Activated CD4-positive, alpha-beta T cell treated with anti-CD3 and anti-CD28 coated beads, Interleukin-2, Interleukin-4, amounts not matched to agents 100 ng/mL and 50 ng/mL, durations not matched to agents 16 hours and 8 hours (primary cell): ENCODE data around the gene PRSS50.

Experiments used
- DNase-seq: peaks from one replicate; pipeline ENCODE4 v3.0.0-alpha.2; 2020; ENCODE audit warnings: low spot score

Gene PRSS50

DNA sequence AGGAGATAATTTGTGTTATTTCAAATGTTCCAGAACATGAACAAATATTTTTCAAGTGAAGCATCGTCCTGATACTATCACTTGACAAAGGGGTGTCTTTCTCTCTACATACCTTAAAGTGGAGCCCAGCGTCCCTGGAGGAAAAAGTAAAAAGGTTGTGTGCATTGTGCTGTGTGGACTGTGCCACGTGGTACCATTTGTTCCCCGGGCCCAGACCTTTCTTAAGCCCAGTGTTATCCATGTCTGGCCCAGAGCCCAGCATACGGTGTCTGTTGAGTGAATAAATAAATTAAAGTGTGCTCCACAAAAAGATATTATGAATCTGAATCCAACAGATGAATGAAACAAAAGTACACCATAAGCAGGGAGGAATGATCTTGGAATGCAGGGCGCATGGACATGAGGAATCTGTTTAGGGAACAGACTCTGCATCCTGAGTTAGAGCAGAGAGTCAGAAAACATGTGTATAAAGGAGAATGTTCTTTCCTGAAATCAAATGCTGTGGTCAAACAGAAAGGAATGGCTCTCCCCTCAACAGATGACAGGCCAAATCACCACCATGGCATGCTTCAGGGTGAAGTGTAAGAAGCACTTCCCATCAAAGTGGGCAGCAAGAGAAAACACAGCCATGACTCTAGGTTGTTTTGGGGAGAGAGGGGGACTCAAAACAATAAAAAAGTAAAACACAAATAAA lies 8.1 kb upstream of the PRSS50 start:
- no peak for DNase-seq

GRCh38 chr3:46724424-46724823 lies 6.8 kb upstream of the PRSS50 start:
- DNase-seq = peak; percentile 48

- no peak for DNase-seq
Observed at GRCh38 chr3:46722443-46722842, 4.8 kb upstream of the PRSS50 start.

GRCh38 chr3:46721009-46721408 lies 3.3 kb upstream of the PRSS50 start:
- DNase-seq = no peak

- DNase-seq = no peak
Observed at GRCh38 chr3:46719735-46720271, 2.1 kb upstream of the PRSS50 start.

DNA sequence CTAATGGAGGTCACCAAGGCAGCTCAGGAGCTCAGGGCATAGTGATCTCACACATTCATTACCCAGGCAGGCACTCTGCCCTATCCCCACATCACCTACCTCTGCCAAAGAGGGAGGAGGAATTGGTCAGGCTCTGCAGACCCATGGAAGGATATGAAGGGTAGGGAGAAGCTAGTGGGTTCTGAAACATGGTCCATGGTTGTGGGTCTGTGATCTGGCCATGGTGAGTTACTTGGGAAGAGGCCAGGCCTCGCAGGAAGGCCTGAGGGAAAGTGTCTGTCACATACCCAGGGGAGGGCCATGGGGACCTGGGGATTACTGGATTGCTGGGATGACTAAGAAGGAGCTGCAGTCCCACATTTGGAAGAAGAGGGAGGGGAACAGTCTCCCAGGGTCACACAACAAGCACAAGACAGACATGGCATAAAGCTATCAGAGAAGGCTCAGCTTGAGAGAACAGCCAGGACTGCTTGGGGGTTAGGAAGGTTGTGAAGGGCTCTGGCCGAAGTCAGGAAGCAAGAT lies 1.4 kb upstream of the PRSS50 start:
- no peak for DNase-seq

DNA sequence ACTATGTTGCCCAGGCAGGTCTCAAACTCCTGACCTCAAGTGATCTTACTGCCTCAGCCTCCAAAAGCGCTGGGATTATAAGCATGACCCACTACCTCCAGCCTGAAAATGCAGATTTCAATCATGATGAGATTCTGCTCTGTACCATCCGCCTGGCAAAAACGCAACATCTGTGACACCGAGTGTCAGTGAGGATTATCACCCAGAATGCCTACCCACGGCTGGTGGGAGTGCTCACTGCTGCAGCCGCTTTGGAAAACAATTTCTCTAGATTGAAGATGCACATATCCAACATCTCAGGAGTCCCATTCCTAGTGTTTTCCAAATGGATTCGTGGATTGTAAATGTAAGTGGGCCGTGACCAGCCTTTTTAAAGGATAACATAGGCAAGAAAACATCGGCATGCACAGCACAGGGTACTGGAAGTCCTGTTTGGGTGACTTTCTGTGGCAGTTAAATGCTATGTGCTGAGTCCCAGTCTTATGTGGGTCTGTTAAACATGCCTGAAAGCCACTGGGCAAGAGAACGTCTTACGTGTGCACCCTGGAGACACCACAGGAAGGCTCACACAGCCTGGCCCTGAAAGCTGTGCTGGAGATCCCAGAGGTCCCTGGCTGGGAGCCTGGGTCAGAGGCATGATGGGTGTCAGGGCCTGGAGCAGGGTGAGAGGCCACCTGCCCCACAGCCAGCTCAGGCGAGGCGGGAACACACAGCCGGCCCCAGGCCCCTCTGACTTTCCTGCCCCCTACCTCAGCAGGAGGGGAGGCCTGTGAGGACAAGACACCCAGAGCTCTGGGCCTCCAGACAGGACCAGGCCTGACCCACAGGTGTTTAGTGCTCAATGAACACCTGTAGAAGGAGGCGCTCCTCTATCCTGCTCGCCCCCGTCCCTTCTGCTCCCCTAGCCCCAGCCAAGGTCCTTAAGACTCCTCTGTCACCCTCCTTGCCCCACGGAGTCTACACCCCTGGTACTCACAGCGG lies 918 bp downstream of the PRSS50 start:
- no peak for DNase-seq

DNA sequence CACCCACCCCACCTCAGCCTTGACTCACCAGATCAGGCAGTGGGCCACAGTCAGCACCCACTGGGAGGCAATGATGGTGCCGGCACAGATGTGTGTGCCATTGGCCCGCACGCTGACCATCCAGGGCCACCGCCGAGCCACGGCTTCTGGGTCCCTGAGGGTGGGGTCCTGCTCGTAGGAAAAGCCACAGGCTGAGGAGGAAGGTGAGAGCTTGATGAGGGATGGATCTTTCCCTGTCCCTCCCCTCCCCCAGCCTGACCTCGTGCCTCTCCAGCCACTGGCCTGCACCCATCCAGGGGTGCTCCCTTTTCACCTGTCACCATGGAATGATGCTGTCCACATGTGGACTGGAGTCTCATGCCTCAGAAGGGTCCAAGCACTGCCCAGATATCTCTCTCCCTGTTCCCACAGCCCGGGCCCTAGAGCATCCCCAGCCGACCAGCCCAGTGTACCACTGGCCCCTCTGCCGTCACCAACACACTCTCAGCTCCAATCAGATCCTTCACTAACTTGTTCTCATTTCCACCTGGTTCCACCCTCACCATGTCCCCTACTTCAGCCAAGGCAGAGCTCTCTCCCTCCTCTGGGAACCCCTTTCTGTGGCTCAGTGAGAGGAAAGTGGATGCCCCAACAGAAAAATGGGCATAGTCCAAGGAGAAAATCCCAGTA lies 2.0 kb downstream of the PRSS50 start:
- no peak for DNase-seq

DNA sequence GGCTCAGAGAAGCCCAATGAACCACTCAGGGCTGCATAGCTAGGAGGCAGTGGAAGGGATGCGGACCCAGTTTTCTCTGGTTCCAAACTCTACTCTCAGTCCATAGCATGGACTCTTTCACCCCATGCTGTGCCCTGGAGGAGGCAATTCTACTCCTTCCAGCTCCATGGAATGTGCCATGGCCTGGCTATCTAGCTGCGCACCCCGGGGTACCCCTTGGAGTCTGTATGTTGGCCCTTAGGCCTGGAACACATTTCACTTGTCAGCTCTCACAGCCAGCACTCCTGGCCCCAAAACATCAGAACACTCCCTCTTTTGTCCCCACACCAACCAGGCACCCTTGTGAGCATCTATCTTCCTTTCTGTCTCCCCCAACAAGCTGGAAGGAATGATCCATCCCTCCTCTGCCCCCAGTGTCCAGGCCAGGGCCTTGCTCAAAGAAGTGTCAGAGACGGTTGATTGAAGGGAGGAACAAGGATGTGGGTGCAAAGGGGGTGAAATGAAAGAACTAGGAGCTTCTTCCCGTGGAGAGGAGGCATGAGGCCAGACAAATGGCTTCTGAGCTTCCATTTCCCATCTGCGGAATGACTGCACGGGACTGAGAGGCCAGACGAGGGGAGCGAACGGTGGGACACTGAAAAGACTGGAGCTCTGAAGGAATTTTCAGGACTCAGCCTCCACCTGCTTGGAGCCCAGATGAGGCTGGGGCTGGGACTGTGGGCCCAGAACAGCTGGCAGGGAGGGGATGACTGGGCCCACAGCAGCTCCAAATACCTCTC lies 2.8 kb downstream of the PRSS50 start:
- DNase-seq = no peak

DNA sequence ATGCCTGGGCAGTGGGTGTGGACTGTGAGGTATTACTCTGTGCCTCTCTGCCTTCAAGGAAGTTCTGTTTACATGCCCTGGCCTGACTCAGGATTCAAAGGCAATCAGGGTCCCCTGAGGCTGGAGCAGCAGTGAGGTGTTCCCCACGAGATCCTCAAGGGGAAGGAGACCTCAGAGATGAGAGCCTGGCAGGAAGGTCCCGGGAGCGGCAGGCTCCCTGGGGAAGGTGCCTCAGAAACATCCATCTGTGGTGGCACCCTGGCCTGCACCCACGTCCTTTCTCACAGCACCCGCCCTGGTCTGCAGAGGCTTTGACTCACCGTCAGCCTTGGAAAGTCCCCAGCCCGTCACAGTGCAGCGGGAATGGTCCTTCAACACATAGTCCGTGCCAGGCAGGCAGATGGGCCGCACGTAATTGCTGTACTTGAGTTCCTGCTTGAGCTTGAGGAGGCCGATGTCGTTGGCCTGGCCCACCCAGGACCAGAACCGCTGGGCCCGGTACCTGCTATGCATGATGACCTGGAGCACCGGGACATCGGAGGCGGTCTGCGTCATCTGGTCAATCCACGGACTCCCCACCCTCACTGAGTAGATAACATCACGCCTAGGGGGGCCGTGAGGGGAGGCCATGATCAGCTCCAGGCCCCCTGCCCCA lies 3.6 kb downstream of the PRSS50 start:
- DNase-seq = peak; percentile 62

DNA sequence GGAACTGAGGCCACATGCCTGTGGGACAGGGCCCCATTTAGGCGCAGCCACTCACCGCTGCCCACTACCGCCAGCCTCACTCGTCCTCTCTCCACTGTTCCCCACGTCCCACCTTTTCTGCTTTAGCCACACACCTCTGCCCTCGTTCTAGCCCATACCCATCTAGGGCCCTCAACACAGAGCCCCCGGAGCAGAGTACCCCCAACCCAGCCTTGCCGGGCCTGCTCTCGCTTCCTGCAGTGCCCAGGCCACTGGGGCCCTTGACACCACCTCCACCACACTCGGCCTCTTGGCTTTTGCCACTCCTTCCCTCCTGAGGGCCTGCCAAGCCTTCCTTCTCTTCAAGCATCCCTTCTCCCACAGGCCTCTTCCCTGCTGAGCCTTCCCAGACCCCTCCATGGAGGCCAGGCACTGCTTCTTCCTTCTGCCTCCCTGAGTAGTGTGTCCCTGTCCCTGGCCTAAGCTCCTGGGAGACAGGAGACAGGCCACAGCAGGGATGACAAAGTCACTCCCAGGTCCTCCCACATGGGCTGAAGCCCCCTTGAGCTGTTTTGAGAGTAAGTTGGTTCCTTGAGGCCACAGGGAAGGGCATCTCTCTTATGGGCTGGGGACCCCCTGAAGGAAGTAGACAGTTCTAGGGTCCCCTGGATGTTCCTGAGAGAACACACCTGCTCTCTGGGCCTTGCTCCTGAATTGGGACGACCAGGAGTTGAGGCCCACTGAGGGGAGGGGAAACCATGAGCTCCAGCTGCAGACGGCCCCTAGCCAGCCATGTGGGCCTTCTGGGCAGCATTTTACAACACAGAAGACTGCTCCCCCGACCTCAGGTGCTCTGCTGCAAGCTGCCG lies 4.4 kb downstream of the PRSS50 start:
- DNase-seq = no peak

- no peak for DNase-seq
Observed at GRCh38 chr3:46712191-46713049, 5.2 kb downstream of the PRSS50 start.

DNA sequence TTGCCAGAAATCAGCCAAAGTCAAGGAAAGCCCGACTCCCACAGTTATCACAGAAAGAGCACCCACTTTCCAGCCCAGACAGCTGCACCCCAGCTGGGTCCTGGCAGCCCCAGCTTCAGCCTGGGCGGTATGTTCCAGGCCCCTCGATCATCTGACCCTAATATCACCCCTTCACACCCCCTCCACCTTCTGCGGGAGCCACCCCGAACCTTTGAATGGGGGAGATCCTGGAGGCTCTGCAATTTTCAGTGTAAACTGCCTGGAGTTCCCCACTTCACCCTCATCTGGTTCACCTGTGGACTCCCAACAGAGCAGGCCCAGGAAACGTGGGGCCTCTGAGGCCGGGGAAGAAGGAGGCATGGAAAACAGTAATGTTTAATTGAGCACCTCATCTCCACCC lies 5.9 kb downstream of the PRSS50 start:
- no peak for DNase-seq

DNA sequence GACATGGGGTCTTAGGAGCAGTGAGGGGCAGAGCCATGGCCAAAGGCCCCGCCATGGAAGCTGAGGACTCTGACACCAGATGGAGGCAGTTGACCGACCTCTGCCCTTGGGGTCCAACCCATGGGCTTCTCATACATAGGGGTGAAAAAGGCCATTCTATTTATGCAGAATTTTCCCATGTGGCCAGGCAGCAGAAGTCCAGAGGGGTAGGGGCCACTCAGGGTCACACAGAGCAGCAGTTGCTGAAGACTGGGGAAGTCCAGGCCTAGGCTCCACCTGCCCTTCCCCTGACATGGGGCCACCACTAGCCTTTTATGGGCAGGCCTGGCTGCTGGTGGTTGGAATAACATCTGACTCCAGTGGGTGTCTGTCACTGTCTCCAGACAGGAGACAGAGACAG lies 6.4 kb downstream of the PRSS50 start:
- DNase-seq = no peak

DNA sequence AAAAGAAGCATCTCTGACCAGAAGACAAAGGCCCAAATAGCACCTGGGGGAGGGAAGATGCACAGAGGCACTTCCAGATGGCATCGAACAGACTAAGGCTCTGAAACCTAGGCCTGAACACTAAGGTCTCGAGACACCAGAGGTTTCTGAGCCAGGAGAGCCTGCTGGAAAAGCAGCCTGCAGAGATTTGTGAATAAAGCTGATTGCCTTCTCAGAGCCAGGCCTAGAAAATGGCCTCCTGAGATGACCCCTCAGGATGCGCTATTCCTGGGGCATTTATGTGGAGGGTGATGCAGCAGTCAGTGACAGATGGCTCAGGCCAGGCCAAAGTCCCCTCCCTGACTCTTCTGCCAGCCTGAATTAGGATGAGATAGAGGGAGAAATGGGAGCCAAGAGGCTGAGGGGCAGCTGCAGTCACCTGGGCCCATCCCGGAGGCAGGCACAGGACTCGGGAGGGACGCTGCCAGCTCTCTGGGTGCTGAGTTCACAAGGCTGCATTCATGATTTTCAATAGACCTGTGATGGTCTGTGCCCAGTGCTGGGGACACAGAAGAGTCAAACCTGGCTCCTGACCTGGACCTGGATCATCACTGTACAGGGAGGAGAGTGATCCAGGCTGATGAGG lies 6.9 kb downstream of the PRSS50 start:
- no peak for DNase-seq

DNA sequence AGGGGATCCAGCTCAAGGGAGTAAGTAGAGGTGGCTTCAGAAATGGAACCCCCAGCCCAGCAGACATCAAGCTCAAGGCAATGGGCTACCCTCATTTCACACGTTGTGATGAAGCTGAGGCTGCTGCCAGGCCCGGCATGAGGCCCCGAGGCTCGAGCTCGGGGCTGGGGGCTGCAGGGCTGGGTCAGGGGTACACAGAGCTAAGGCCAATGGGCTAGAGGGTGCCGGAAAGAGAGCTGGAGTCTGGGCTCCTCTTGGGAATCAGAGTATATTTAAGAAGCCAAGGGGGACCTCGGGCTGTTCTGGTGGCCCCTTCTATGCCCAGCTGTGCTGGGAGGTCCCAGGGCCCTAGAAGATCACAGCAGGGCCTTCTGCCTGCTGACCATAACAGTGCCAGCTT lies 7.4 kb downstream of the PRSS50 start:
- DNase-seq = no peak

DNA sequence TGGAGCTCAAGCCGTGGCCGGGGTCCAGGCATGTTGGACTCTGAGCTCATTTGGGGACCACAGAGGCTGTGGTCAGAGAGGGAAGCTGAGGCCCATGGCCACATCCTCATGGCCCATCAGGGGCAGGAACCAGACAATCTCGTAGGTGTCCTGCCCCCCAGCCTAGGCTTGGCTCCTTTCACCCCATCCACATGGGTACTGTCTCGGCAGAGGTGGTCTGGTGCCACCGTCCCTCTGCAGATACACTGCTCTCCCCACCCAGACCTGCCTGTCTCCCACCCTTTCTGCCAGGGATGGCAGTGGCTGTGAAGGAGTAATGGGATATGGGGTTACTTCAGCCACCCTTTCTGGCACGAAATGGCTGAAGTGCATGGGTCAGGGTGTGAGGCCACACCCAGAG lies 7.9 kb downstream of the PRSS50 start:
- no peak for DNase-seq

- no peak for DNase-seq
Observed at GRCh38 chr3:46709157-46709654, 8.5 kb downstream of the PRSS50 start.
